ENCODE results near the gene OVOL2. TPM values are rescaled to one million over a fixed set of nuclear protein-coding genes. Genes with fewer than 3 reads are reported as not detected.
"Not testable (repeated sequence)": the region's sequence is repeated elsewhere in the genome, so short reads cannot be mapped to it uniquely, and the experiment has no call there.

Gene OVOL2
- total and polyA plus RNA-seq, 10 of the 15 experiments (the other 5 are each of a cell fraction or from before 2014, with no cell fraction given) = not detected

GRCh38 chr20:18088841-18089240, 31.1 kb upstream of the OVOL2 start:
- H3K27me3 ChIP-seq (replicated peaks in 1 of 2; ENCODE audit: control insufficient read depth in 2 of 2, insufficient read depth in 2 of 2, low read length in 1 of 2); H2AFZ ChIP-seq (ENCODE audit: control insufficient read depth, low read depth, low read length); intact Hi-C loops (cut with micrococcal nuclease; ENCODE audit: unreplicated experiment); H4K20me1 ChIP-seq (ENCODE audit: control insufficient read depth, insufficient read depth); DNase-seq (ENCODE audit: low read depth, low spot score); H3K9me3 ChIP-seq (replicated peaks; ENCODE audit: control insufficient read depth, insufficient read depth, low read length); FAIRE-seq; ATAC-seq; H3K36me3 ChIP-seq (ENCODE audit: control insufficient read depth in 2 of 2, insufficient read depth in 2 of 2, low read length in 1 of 2); H3K4me3 ChIP-seq; RAD21 ChIA-PET (ENCODE audit: unreplicated experiment); H3K27ac ChIP-seq (ENCODE audit: control insufficient read depth, insufficient read depth); H3K9ac ChIP-seq (ENCODE audit: control insufficient read depth, insufficient read depth, low read length); H3K79me2 ChIP-seq (ENCODE audit: control insufficient read depth, insufficient read depth, low read length); in situ Hi-C loops (cut with MboI); POLR2A ChIA-PET; BruUV-seq (replicated peaks); SMC1A ChIA-PET (ENCODE audit: uncharacterized antibody, unreplicated experiment); H3K4me2 ChIP-seq (ENCODE audit: control insufficient read depth, insufficient read depth); H3K4me1 ChIP-seq (ENCODE audit: control insufficient read depth, insufficient read depth, low read length): not testable (repeated sequence)
- CTCF ChIA-PET = interaction anchor here (0.7 kb wide), 1 partner anchor 29 kb away, joined by 4 read pairs; no protein-coding TSS in a partner anchor
- WGBS (ENCODE audit: insufficient coverage, insufficient replicate concordance, low lambda C conversion rate, missing lambda C conversion rate) = 53% methylated on average over 11 of the region's 11 CpGs

- intact Hi-C loops (cut with micrococcal nuclease; ENCODE audit: unreplicated experiment); H3K4me3 ChIP-seq; SMC1A ChIA-PET (ENCODE audit: uncharacterized antibody, unreplicated experiment); POLR2A ChIA-PET; H3K9me3 ChIP-seq (replicated peaks; ENCODE audit: control insufficient read depth, insufficient read depth, low read length); ATAC-seq; H3K36me3 ChIP-seq (ENCODE audit: control insufficient read depth in 2 of 2, insufficient read depth in 2 of 2, low read length in 1 of 2); H3K4me2 ChIP-seq (ENCODE audit: control insufficient read depth, insufficient read depth); H3K9ac ChIP-seq (ENCODE audit: control insufficient read depth, insufficient read depth, low read length); DNase-seq (ENCODE audit: low read depth, low spot score); H4K20me1 ChIP-seq (ENCODE audit: control insufficient read depth, insufficient read depth); H3K4me1 ChIP-seq (ENCODE audit: control insufficient read depth, insufficient read depth, low read length); H2AFZ ChIP-seq (ENCODE audit: control insufficient read depth, low read depth, low read length); H3K27me3 ChIP-seq (replicated peaks in 1 of 2; ENCODE audit: control insufficient read depth in 2 of 2, insufficient read depth in 2 of 2, low read length in 1 of 2); BruUV-seq (replicated peaks); FAIRE-seq; H3K79me2 ChIP-seq (ENCODE audit: control insufficient read depth, insufficient read depth, low read length); H3K27ac ChIP-seq (ENCODE audit: control insufficient read depth, insufficient read depth); in situ Hi-C loops (cut with MboI); RAD21 ChIA-PET (ENCODE audit: unreplicated experiment): not testable (repeated sequence)
- CTCF ChIA-PET = interaction anchor here (0.7 kb wide), 1 partner anchor 28 kb away, joined by 4 read pairs; no protein-coding TSS in a partner anchor
- WGBS (ENCODE audit: insufficient coverage, insufficient replicate concordance, low lambda C conversion rate, missing lambda C conversion rate) = 36% methylated on average over 3 of the region's 3 CpGs
Measured at GRCh38 chr20:18088298-18088697, 30.6 kb upstream of the OVOL2 start.

GRCh38 chr20:18087054-18087453, 29.3 kb upstream of the OVOL2 start:
- Histone ChIP-seq H3K4me3 (no peak overlapping the region), H3K27ac (ENCODE audit: control insufficient read depth, insufficient read depth) (no peak overlapping the region), H3K27me3 (replicated peaks in 1 of 2; ENCODE audit: control insufficient read depth in 2 of 2, insufficient read depth in 2 of 2, low read length in 1 of 2) (no peaks in the 10 kb centered on the region), H3K4me2 (ENCODE audit: control insufficient read depth, insufficient read depth) (no peak overlapping the region), H3K36me3 (ENCODE audit: control insufficient read depth in 2 of 2, insufficient read depth in 2 of 2, low read length in 1 of 2) (no peaks in the 10 kb centered on the region), H3K9me3 (replicated peaks; ENCODE audit: control insufficient read depth, insufficient read depth, low read length) (no peaks in the 10 kb centered on the region), H3K79me2 (ENCODE audit: control insufficient read depth, insufficient read depth, low read length) (no peaks in the 10 kb centered on the region), H3K9ac (ENCODE audit: control insufficient read depth, insufficient read depth, low read length) (no peak overlapping the region), H4K20me1 (ENCODE audit: control insufficient read depth, insufficient read depth) (no peaks in the 10 kb centered on the region), H3K4me1 (ENCODE audit: control insufficient read depth, insufficient read depth, low read length) (no peaks in the 10 kb centered on the region), H2AFZ (ENCODE audit: control insufficient read depth, low read depth, low read length) (no peak overlapping the region)
- RAD21 ChIA-PET (ENCODE audit: unreplicated experiment) = no interaction called here
- no peak for FAIRE-seq
- no peak for DNase-seq (ENCODE audit: low read depth, low spot score)
- POLR2A ChIA-PET = interaction anchor here (0.7 kb wide), 1 partner anchor 84 kb away, joined by 3 read pairs; no protein-coding TSS in a partner anchor
- intact Hi-C loops (cut with micrococcal nuclease; ENCODE audit: unreplicated experiment) (no loop called here), in situ Hi-C loops (cut with MboI) (no loop called here)
- BruUV-seq (replicated peaks) = no TSS peak
- WGBS (ENCODE audit: insufficient coverage, insufficient replicate concordance, low lambda C conversion rate, missing lambda C conversion rate) = 33% methylated on average over 6 of the region's 6 CpGs
- CTCF ChIA-PET = no interaction called here
- SMC1A ChIA-PET (ENCODE audit: uncharacterized antibody, unreplicated experiment) = no interaction called here
- ATAC-seq = no peak
- TF ChIP-seq PML (IDR thresholded peaks at IDR 0.05; ENCODE audit: low read length) = no peak
- no peak for TF ChIP-seq ZNF24 (IDR thresholded peaks at IDR 0.05)
- TF ChIP-seq CEBPB (IDR thresholded peaks at IDR 0.05; ENCODE audit: borderline replicate concordance in 1 of 2, low read depth in 2 of 2, low read length in 2 of 2) = no peak
- no peak for TF ChIP-seq TARDBP (IDR thresholded peaks at IDR 0.05; ENCODE audit: borderline replicate concordance)
- no peak for TF ChIP-seq NFYB (IDR thresholded peaks at IDR 0.05; ENCODE audit: insufficient read depth, low read depth, low read length)
- no peak for TF ChIP-seq JUND (IDR thresholded peaks at IDR 0.05; ENCODE audit: low read depth, low read length)
- TF ChIP-seq CHD2 (IDR thresholded peaks at IDR 0.05; ENCODE audit: borderline replicate concordance, low read depth, low read length) = no peak
- TF ChIP-seq CBX5 (IDR thresholded peaks at IDR 0.05; ENCODE audit: low read depth) = no peak
